H9 (cell line): ENCODE measurements around the gene NXN. TPM values are rescaled to one million over a fixed set of nuclear protein-coding genes. Genes with fewer than 3 reads are reported as not detected.

Source experiments
- DNase-seq: peaks from one replicate; pipeline ENCODE4 v3.0.0-alpha.2; 2017
- H2AFZ ChIP-seq: one replicate; pipeline ENCODE4 v1.6.1; 2013; ENCODE audit warnings: mild to moderate bottlenecking, low read length, control low read depth, moderate library complexity
- H2AK5ac ChIP-seq: 2 replicates; pipeline ENCODE4 v1.6.1; 2013; ENCODE audit warnings: low read length, control low read depth, mixed read lengths; ENCODE audit not compliant: insufficient read length
- H2BK120ac ChIP-seq: one replicate; pipeline ENCODE4 v1.6.1; 2013; ENCODE audit warnings: low read depth, mild to moderate bottlenecking, low read length, control low read depth, inconsistent platforms; ENCODE audit not compliant: poor library complexity, severe bottlenecking
- H2BK12ac ChIP-seq: 2 replicates; pipeline ENCODE4 v1.6.1; 2013; ENCODE audit warnings: low read length, control low read depth, mixed read lengths, low read depth; ENCODE audit not compliant: insufficient read length
- H2BK15ac ChIP-seq: 2 replicates; pipeline ENCODE4 v1.6.1; 2013; ENCODE audit warnings: low read depth, low read length, control low read depth
- H2BK20ac ChIP-seq: one replicate; pipeline ENCODE4 v1.6.1; 2013; ENCODE audit warnings: low read depth, mild to moderate bottlenecking, low read length, control low read depth, inconsistent platforms; ENCODE audit not compliant: poor library complexity, severe bottlenecking
- H2BK5ac ChIP-seq: 2 replicates; pipeline ENCODE4 v1.6.1; 2013; ENCODE audit warnings: low read length, control low read depth, mixed read lengths; ENCODE audit not compliant: insufficient read length
- H3K14ac ChIP-seq: 2 replicates; pipeline ENCODE4 v1.6.1; 2013; ENCODE audit warnings: low read length, control low read depth; ENCODE audit not compliant: insufficient read depth
- H3K18ac ChIP-seq: 2 replicates; pipeline ENCODE4 v1.6.1; 2013; ENCODE audit warnings: low read depth, mild to moderate bottlenecking, mixed read lengths, low read length, control low read depth; ENCODE audit not compliant: insufficient read length
- H3K23ac ChIP-seq: 2 replicates; pipeline ENCODE4 v1.6.1; 2013; ENCODE audit warnings: low read length, control low read depth, mixed read lengths, low read depth; ENCODE audit not compliant: insufficient read length
- H3K23me2 ChIP-seq: 2 replicates; pipeline ENCODE4 v1.6.1; 2013; ENCODE audit warnings: low read depth, mild to moderate bottlenecking, mixed read lengths, low read length, control low read depth; ENCODE audit not compliant: insufficient read length, poor library complexity, severe bottlenecking
- H3K27ac ChIP-seq: 2 replicates; pipeline ENCODE4 v1.5.1; 2013; ENCODE audit warnings: low read length, control low read depth, mixed read lengths, low read depth; ENCODE audit not compliant: insufficient read length
- H3K27me3 ChIP-seq: 2 replicates; pipeline ENCODE4 v1.6.1; 2013; ENCODE audit warnings: low read length, control low read depth, inconsistent platforms; ENCODE audit not compliant: insufficient read depth
- H3K4ac ChIP-seq: 2 replicates; pipeline ENCODE4 v1.6.1; 2013; ENCODE audit warnings: low read depth, mild to moderate bottlenecking, control low read depth, inconsistent platforms, low read length, moderate library complexity
- H3K4me1 ChIP-seq: 2 replicates; pipeline ENCODE4 v1.6.1; 2013; ENCODE audit warnings: low read length, control low read depth, inconsistent platforms; ENCODE audit not compliant: insufficient read depth
- H3K4me2 ChIP-seq: 2 replicates; pipeline ENCODE4 v1.6.1; 2013; ENCODE audit warnings: low read length, control low read depth, mixed read lengths; ENCODE audit not compliant: insufficient read length, insufficient read depth
- H3K56ac ChIP-seq: 2 replicates; pipeline ENCODE4 v1.6.1; 2013; ENCODE audit warnings: low read depth, mild to moderate bottlenecking, mixed read lengths, low read length, control low read depth; ENCODE audit not compliant: insufficient read length
- H3K79me1 ChIP-seq: 2 replicates; pipeline ENCODE4 v1.6.1; 2013; ENCODE audit warnings: low read depth, mild to moderate bottlenecking, moderate library complexity, low read length, control low read depth, inconsistent platforms; ENCODE audit not compliant: insufficient read depth, poor library complexity, severe bottlenecking
- H3K79me2 ChIP-seq: 2 replicates; pipeline ENCODE4 v1.6.1; 2013; ENCODE audit warnings: low read length, control low read depth, inconsistent platforms; ENCODE audit not compliant: insufficient read depth
- H3K9ac ChIP-seq: 2 replicates; pipeline ENCODE4 v1.6.1; 2013; ENCODE audit warnings: low read length, control low read depth, mixed read lengths; ENCODE audit not compliant: insufficient read length; ENCODE audit errors: extremely low read depth
- H3K9me3 ChIP-seq: one replicate; pipeline ENCODE4 v1.6.1; 2013; ENCODE audit warnings: low read depth, low read length, inconsistent platforms; ENCODE audit not compliant: control insufficient read depth
- H3T11ph ChIP-seq: one replicate; pipeline ENCODE4 v1.6.1; 2013; ENCODE audit warnings: mild to moderate bottlenecking, low read length, control low read depth, inconsistent platforms
- H4K20me1 ChIP-seq: one replicate; pipeline ENCODE4 v1.6.1; 2013; ENCODE audit not compliant: control insufficient read depth, insufficient read length, insufficient read depth
- H4K5ac ChIP-seq: 2 replicates; pipeline ENCODE4 v1.6.1; 2013; ENCODE audit warnings: low read depth, mild to moderate bottlenecking, mixed read lengths, low read length, control low read depth; ENCODE audit not compliant: insufficient read length
- H4K8ac ChIP-seq: replicated peaks from 2 replicates; pipeline ENCODE4 v1.6.1; 2013; ENCODE audit warnings: low read length, control low read depth, mixed read lengths, low read depth; ENCODE audit not compliant: insufficient read length
- H4K91ac ChIP-seq: 2 replicates; pipeline ENCODE4 v1.6.1; 2013; ENCODE audit warnings: low read depth, mild to moderate bottlenecking, moderate library complexity, mixed read lengths, low read length, control low read depth; ENCODE audit not compliant: insufficient read length
- H3K27ac Mint-ChIP-seq, 3 experiments: 2 replicates in 2 of 3; 3 replicates in 1 of 3; pipeline ENCODE4 v1.8.0; 2020 to 2021; ENCODE audit warnings: mixed read lengths in 3 of 3, mild to moderate bottlenecking in 1 of 3, moderate library complexity in 1 of 3
- H3K27me3 Mint-ChIP-seq: 2 replicates; pipeline ENCODE4 v1.8.0; 2021; ENCODE audit warnings: low read depth, mild to moderate bottlenecking, moderate library complexity, mixed read lengths
- H3K36me3 Mint-ChIP-seq, 3 experiments: 2 replicates in 2 of 3; 3 replicates in 1 of 3; pipeline ENCODE4 v1.8.0; 2020 to 2021; ENCODE audit warnings: low read depth in 3 of 3, mixed read lengths in 3 of 3; ENCODE audit not compliant: insufficient read depth in 1 of 3
- H3K4me1 Mint-ChIP-seq, 2 experiments: 2 replicates each; pipeline ENCODE4 v1.8.0; 2020; ENCODE audit warnings: mixed read lengths in 2 of 2
- H3K4me3 Mint-ChIP-seq, 2 experiments: 2 replicates in 1 of 2; 3 replicates in 1 of 2; pipeline ENCODE4 v1.8.0; 2020 to 2021; ENCODE audit warnings: mild to moderate bottlenecking in 2 of 2, mixed read lengths in 2 of 2, moderate library complexity in 1 of 2
- H3K9me3 Mint-ChIP-seq, 2 experiments: 2 replicates in 1 of 2; 3 replicates in 1 of 2; pipeline ENCODE4 v1.8.0; 2020; ENCODE audit warnings: mild to moderate bottlenecking in 2 of 2, mixed read lengths in 2 of 2, moderate library complexity in 1 of 2
- WGBS: extraction: QIAGEN DNeasy Blood & Tissue Kit; methylation state at CpG from one replicate; pipeline ENCODE4 v1.1.7; 2013; ENCODE audit warnings: missing lambda C conversion rate, low lambda C conversion rate, mixed read lengths; ENCODE audit not compliant: insufficient read length; ENCODE audit errors: extremely low coverage; 5-methylcytosine and 5-hydroxymethylcytosine counted together
- total RNA-seq: library from RNA; stranded (reverse); gene quantifications from 2 replicates; pipeline ENCODE4 v1.2.1, GENCODE V29; 2021
- TF ChIP-seq, protein P1 (sequence below): fragments of 200-600 bp; sonication (generic); conservative IDR thresholded peaks from 3 replicates; pipeline ENCODE4 v1.8.0; 2021; ENCODE audit warnings: antibody characterized with exemption, mild to moderate bottlenecking

NXN gene
- total RNA-seq, 1 experiment from 2014 or later: 93.6 TPM

DNA sequence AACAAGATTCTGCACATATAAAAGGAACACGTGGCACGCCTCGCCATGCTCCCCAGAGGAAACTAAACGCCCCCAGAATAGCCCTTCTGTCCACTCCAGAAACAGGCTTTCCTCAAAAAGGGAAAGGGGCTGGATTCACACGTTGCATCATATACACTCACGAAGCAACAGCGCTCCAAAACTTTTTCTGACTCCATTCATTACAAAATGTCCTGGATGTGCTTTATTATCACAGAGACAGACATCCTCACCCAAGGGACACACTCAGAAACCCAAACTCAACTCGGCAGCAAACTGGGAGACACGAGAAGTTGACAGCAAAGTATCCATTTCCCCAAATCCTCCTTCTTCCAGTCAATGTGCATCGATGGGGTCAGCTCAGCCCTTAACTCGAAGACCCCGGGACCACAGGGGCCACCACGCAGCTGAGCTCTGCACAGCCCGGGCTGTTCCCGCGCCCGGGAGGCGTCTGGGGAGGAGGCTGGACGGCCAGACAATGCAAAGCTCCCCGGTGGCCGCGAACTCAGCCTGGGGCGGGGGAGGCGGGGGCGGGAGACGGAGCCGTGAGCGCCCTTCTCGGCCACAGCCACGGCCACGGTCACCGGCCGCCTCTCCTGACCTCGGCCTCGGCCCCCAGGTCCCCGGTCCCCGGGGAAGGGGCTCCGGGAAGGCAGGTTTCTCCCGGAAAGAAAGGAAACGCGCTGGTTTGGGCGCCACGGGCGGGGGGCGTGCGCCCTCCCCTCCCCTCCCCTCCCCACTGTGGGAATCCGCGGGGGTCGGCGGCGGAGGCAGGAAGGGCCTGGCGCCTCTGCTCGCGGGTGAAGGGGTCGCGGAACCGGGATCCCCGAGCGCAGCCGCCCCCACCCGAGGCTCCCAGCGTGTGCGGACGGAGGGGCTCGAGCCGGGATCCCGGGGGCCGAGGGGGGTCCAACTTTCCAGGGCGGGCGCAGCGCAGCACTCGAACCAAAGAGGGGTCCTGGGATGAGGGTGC is 1.2 kb downstream of the NXN start:
- no peaks in the 10 kb centered on the region for H3K9me3 ChIP-seq
- H4K8ac ChIP-seq: no peak overlapping the region
- WGBS: no CpG with 5 or more reads among the region's 72 CpGs
- H3K27ac Mint-ChIP-seq: peak overlapping the region; percentile 41 to 50 (median 47); a peak in 4 of 7 replicates
- H3K4me2 ChIP-seq: peak overlapping the region; percentile 83
- H4K5ac ChIP-seq: no peak overlapping the region
- no peak overlapping the region for H2AK5ac ChIP-seq
- H3K4me3 Mint-ChIP-seq: peak overlapping the region; percentile 79 to 93
- H3K9me3 Mint-ChIP-seq: no peaks in the 10 kb centered on the region; a peak in 1 of 5 replicates
- no peaks in the 10 kb centered on the region for H3K27me3 Mint-ChIP-seq
- no peak overlapping the region for H3K27ac ChIP-seq
- H3T11ph ChIP-seq: no peak overlapping the region
- H3K23me2 ChIP-seq: peaks cover 18% of the 10 kb centered on the region
- peaks cover 11% of the 10 kb centered on the region for H3K4me1 ChIP-seq
- H3K79me1 ChIP-seq: no peaks in the 10 kb centered on the region
- TF ChIP-seq, protein P1, sequence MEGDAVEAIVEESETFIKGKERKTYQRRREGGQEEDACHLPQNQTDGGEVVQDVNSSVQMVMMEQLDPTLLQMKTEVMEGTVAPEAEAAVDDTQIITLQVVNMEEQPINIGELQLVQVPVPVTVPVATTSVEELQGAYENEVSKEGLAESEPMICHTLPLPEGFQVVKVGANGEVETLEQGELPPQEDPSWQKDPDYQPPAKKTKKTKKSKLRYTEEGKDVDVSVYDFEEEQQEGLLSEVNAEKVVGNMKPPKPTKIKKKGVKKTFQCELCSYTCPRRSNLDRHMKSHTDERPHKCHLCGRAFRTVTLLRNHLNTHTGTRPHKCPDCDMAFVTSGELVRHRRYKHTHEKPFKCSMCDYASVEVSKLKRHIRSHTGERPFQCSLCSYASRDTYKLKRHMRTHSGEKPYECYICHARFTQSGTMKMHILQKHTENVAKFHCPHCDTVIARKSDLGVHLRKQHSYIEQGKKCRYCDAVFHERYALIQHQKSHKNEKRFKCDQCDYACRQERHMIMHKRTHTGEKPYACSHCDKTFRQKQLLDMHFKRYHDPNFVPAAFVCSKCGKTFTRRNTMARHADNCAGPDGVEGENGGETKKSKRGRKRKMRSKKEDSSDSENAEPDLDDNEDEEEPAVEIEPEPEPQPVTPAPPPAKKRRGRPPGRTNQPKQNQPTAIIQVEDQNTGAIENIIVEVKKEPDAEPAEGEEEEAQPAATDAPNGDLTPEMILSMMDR: no peak
- no peak overlapping the region for H4K91ac ChIP-seq
- no peak overlapping the region for H2AFZ ChIP-seq
- no peak overlapping the region for H3K4ac ChIP-seq
- H3K56ac ChIP-seq: no peak overlapping the region
- peaks cover 41 to 42% of the 10 kb centered on the region in 2 experiments for H3K4me1 Mint-ChIP-seq
- peak overlapping the region; percentile 53 for H3K18ac ChIP-seq
- peaks cover 4 to 6% (median 5%) of the 10 kb centered on the region in 3 experiments; a peak in 6 of 7 replicates for H3K36me3 Mint-ChIP-seq
- peaks cover 25% of the 10 kb centered on the region for H3K79me2 ChIP-seq
- no peak overlapping the region for H2BK20ac ChIP-seq
- no peaks in the 10 kb centered on the region for H3K27me3 ChIP-seq
- peak overlapping the region; percentile 19 for H2BK120ac ChIP-seq
- H3K9ac ChIP-seq: peak overlapping the region; percentile 73
- H3K23ac ChIP-seq: no peak overlapping the region
- no peak overlapping the region for H2BK15ac ChIP-seq
- H4K20me1 ChIP-seq: no peaks in the 10 kb centered on the region
- no peak for DNase-seq
- H2BK5ac ChIP-seq: no peak overlapping the region
- peak overlapping the region; percentile 84 for H3K14ac ChIP-seq
- H2BK12ac ChIP-seq: no peak overlapping the region
